ENCODE data around the gene SMIM24. TPM values are rescaled to one million over a fixed set of nuclear protein-coding genes. Genes with fewer than 3 reads are reported as not detected.

Gene SMIM24
- total and polyA plus RNA-seq, 9 of the 15 experiments (the other 6 are each of a cell fraction or from before 2014, with no cell fraction given): 0.45 to 12.3 (median 1.4) TPM; not detected in 1

GRCh38 chr19:3520166-3521103 lies 40.1 kb upstream of the SMIM24 start (continued):
- TF ChIP-seq HCFC1 (IDR thresholded peaks at IDR 0.05; ENCODE audit: low read depth, low read length): no peak; the same call in 1 of the 2 replicates
- TF ChIP-seq KLF1 (tag; IDR thresholded peaks at IDR 0.05): peak; percentile 39
- peak; percentile 44; the same call in 1 of the 2 replicates for TF ChIP-seq ZNF24 (IDR thresholded peaks at IDR 0.05)
- TF ChIP-seq BCOR (IDR thresholded peaks at IDR 0.05): peak; percentile 8; the same call in 1 of the 2 replicates
- TF ChIP-seq GATA2 (CRISPR knock-in tag; IDR thresholded peaks at IDR 0.05): peak; percentile 97
- TF ChIP-seq SMARCE1 (IDR thresholded peaks at IDR 0.05): peak; percentile 32; the same call in 1 of the 2 replicates
- peak; percentile 78 for TF ChIP-seq SP1 (CRISPR knock-in tag; IDR thresholded peaks at IDR 0.05)
- 0 out of 2 replicates have a peak, but pooled peaks have one; percentile 26 for TF ChIP-seq ZSCAN32 (CRISPR knock-in tag; IDR thresholded peaks at IDR 0.05)
- peak; percentile 94 for TF ChIP-seq ZBTB43 (CRISPR knock-in tag; IDR thresholded peaks at IDR 0.05)
- TF ChIP-seq STAT5B (CRISPR knock-in tag; IDR thresholded peaks at IDR 0.05): no peak
- peak; percentile 62 for TF ChIP-seq ZBTB17 (CRISPR knock-in tag; IDR thresholded peaks at IDR 0.05)
- TF ChIP-seq SAFB2 (IDR thresholded peaks at IDR 0.05; ENCODE audit: borderline replicate concordance, low read depth, low read length, severe bottlenecking): no peak
- TF ChIP-seq, protein P1, sequence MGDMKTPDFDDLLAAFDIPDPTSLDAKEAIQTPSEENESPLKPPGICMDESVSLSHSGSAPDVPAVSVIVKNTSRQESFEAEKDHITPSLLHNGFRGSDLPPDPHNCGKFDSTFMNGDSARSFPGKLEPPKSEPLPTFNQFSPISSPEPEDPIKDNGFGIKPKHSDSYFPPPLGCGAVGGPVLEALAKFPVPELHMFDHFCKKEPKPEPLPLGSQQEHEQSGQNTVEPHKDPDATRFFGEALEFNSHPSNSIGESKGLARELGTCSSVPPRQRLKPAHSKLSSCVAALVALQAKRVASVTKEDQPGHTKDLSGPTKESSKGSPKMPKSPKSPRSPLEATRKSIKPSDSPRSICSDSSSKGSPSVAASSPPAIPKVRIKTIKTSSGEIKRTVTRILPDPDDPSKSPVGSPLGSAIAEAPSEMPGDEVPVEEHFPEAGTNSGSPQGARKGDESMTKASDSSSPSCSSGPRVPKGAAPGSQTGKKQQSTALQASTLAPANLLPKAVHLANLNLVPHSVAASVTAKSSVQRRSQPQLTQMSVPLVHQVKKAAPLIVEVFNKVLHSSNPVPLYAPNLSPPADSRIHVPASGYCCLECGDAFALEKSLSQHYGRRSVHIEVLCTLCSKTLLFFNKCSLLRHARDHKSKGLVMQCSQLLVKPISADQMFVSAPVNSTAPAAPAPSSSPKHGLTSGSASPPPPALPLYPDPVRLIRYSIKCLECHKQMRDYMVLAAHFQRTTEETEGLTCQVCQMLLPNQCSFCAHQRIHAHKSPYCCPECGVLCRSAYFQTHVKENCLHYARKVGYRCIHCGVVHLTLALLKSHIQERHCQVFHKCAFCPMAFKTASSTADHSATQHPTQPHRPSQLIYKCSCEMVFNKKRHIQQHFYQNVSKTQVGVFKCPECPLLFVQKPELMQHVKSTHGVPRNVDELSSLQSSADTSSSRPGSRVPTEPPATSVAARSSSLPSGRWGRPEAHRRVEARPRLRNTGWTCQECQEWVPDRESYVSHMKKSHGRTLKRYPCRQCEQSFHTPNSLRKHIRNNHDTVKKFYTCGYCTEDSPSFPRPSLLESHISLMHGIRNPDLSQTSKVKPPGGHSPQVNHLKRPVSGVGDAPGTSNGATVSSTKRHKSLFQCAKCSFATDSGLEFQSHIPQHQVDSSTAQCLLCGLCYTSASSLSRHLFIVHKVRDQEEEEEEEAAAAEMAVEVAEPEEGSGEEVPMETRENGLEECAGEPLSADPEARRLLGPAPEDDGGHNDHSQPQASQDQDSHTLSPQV (IDR thresholded peaks at IDR 0.05): peak; percentile 98
- TF ChIP-seq ZBTB2 (IDR thresholded peaks at IDR 0.05): peak; percentile 62; the same call in 1 of the 2 replicates
- TF ChIP-seq ZNF133 (CRISPR knock-in tag; IDR thresholded peaks at IDR 0.05): no peak
- no peak for TF ChIP-seq ARID2 (IDR thresholded peaks at IDR 0.05)
- TF ChIP-seq FOXP1 (CRISPR knock-in tag; IDR thresholded peaks at IDR 0.05): peak; percentile 99
- TF ChIP-seq, protein P2, sequence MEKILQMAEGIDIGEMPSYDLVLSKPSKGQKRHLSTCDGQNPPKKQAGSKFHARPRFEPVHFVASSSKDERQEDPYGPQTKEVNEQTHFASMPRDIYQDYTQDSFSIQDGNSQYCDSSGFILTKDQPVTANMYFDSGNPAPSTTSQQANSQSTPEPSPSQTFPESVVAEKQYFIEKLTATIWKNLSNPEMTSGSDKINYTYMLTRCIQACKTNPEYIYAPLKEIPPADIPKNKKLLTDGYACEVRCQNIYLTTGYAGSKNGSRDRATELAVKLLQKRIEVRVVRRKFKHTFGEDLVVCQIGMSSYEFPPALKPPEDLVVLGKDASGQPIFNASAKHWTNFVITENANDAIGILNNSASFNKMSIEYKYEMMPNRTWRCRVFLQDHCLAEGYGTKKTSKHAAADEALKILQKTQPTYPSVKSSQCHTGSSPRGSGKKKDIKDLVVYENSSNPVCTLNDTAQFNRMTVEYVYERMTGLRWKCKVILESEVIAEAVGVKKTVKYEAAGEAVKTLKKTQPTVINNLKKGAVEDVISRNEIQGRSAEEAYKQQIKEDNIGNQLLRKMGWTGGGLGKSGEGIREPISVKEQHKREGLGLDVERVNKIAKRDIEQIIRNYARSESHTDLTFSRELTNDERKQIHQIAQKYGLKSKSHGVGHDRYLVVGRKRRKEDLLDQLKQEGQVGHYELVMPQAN (IDR thresholded peaks at IDR 0.05; ENCODE audit: borderline replicate concordance): peak; percentile 80; the same call in 1 of the 2 replicates
